A549 (cell line): ENCODE results near the gene KLF3.

Experiments
- BHLHE40 ChIP-seq: IDR thresholded peaks from 2 replicates; pipeline ENCODE4 v1.6.1; 2012; ENCODE audit warnings: low read depth, low read length, inconsistent platforms
- CEBPB ChIP-seq, 2 experiments: fragments of >200 bp in 1 of 2; sonication (Bioruptor Twin) in 1 of 2; formaldehyde crosslinking in 1 of 2; IDR thresholded peaks; 2 replicates each; pipeline ENCODE4 v1.6.1; 2012 to 2016
- CHD4 ChIP-seq: fragments of 200-600 bp; sonication (generic); IDR thresholded peaks from 2 replicates; pipeline ENCODE4 v1.6.1; 2016; ENCODE audit warnings: antibody characterized with exemption, mild to moderate bottlenecking, borderline replicate concordance
- EP300 ChIP-seq, 2 experiments: fragments of >200 bp; sonication (Bioruptor Twin); formaldehyde crosslinking; IDR thresholded peaks; 2 replicates in 1 of 2; 3 replicates in 1 of 2; pipeline ENCODE4 v1.6.1; 2016 to 2017
- MAFK ChIP-seq: fragments of 450-650 bp; IDR thresholded peaks from 2 replicates; pipeline ENCODE4 v1.6.1; 2014; ENCODE audit not compliant: partially characterized antibody
- NR3C1 ChIP-seq: fragments of >200 bp; sonication (Bioruptor Twin); formaldehyde crosslinking; IDR thresholded peaks from 3 replicates; pipeline ENCODE4 v1.6.1; 2017
- PHF8 ChIP-seq: fragments of 200-600 bp; sonication (generic); IDR thresholded peaks from 2 replicates; pipeline ENCODE4 v1.6.1; 2016; ENCODE audit warnings: low read depth, mild to moderate bottlenecking, antibody characterized with exemption, moderate library complexity, borderline replicate concordance
- POLR2A ChIP-seq: IDR thresholded peaks from 2 replicates; pipeline ENCODE4 v1.6.1; 2012; ENCODE audit warnings: mild to moderate bottlenecking, low read length
- RAD21 ChIP-seq, 2 experiments: fragments of >200 bp in 1 of 2; sonication (Bioruptor Twin) in 1 of 2; formaldehyde crosslinking in 1 of 2; IDR thresholded peaks in 1 of 2; conservative IDR thresholded peaks in 1 of 2; 2 replicates in 1 of 2; 3 replicates in 1 of 2; pipeline ENCODE4 v1.6.1; 2012 to 2018; ENCODE audit warnings: inconsistent platforms in 1 of 2
- ZC3H11A ChIP-seq: fragments of 450-650 bp; IDR thresholded peaks from 2 replicates; pipeline ENCODE4 v1.6.1; 2014; ENCODE audit warnings: antibody characterized with exemption, mild to moderate bottlenecking
- ZNF302 ChIP-seq: fragments of 250-450 bp; sonication (Bioruptor Pico); IDR thresholded peaks from 2 replicates; pipeline ENCODE4 v1.9.0; 2021; ENCODE audit warnings: inconsistent platforms, mild to moderate bottlenecking, moderate library complexity
- TF ChIP-seq, protein P1 (sequence below): fragments of >200 bp; sonication (Bioruptor Twin); formaldehyde crosslinking; IDR thresholded peaks from 3 replicates; pipeline ENCODE4 v1.5.1; 2016
- TF ChIP-seq, protein P2 (sequence below): IDR thresholded peaks from 2 replicates; pipeline ENCODE4 v1.6.1; 2012

DNA sequence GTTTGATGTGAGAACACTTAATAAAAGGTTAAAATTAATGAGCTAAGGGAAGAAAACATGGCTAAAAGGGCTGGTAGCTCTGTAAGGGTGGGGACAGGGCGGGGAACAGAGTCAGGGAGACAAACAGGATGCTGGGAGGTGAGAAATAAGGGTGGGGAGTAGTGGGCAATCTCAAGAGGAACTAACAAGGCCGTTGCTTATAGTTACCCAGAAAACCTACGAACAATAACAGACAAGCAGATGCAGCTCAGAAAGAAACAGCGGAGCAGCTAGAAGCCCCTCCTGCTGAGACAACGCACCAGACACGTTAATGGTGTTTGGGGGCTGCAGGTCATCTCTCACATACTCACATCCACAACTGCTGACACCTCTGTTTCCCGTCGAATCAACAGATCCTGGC lies 9.7 kb upstream of the KLF3 start:
- TF ChIP-seq, protein P1, sequence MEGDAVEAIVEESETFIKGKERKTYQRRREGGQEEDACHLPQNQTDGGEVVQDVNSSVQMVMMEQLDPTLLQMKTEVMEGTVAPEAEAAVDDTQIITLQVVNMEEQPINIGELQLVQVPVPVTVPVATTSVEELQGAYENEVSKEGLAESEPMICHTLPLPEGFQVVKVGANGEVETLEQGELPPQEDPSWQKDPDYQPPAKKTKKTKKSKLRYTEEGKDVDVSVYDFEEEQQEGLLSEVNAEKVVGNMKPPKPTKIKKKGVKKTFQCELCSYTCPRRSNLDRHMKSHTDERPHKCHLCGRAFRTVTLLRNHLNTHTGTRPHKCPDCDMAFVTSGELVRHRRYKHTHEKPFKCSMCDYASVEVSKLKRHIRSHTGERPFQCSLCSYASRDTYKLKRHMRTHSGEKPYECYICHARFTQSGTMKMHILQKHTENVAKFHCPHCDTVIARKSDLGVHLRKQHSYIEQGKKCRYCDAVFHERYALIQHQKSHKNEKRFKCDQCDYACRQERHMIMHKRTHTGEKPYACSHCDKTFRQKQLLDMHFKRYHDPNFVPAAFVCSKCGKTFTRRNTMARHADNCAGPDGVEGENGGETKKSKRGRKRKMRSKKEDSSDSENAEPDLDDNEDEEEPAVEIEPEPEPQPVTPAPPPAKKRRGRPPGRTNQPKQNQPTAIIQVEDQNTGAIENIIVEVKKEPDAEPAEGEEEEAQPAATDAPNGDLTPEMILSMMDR, result no peak
- TF ChIP-seq POLR2A, result no peak
- TF ChIP-seq RAD21 (conservative IDR thresholded peaks at IDR 0.05 in 1 of 2, IDR thresholded peaks at IDR 0.05 in 1 of 2), result no peak
- TF ChIP-seq, protein P2, sequence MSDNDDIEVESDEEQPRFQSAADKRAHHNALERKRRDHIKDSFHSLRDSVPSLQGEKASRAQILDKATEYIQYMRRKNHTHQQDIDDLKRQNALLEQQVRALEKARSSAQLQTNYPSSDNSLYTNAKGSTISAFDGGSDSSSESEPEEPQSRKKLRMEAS, result no peak
- TF ChIP-seq ZC3H11A, result no peak
- TF ChIP-seq CEBPB (IDR thresholded peaks at IDR 0.05), result no peak
- no peak for TF ChIP-seq CHD4
- TF ChIP-seq EP300 (IDR thresholded peaks at IDR 0.05), result no peak
- TF ChIP-seq PHF8, result no peak
- TF ChIP-seq ZNF302 (CRISPR knock-in tag), result no peak
- no peak for TF ChIP-seq MAFK
- no peak for TF ChIP-seq NR3C1
- TF ChIP-seq BHLHE40, result no peak
